H1 (cell line): Measurements from ENCODE around the gene AAGAB.

Experiments
- CEBPB ChIP-seq: IDR thresholded peaks from 2 replicates; pipeline ENCODE4 v1.6.1; 2012; ENCODE audit warnings: low read depth, low read length
- CHD7 ChIP-seq: fragments of 300-600 bp; sonication (generic); IDR thresholded peaks from 2 replicates; pipeline ENCODE4 v1.7.1; 2012; ENCODE audit warnings: low read length, moderate library complexity, mild to moderate bottlenecking, inconsistent platforms; ENCODE audit not compliant: insufficient replicate concordance
- CTCF ChIP-seq, 3 experiments: IDR thresholded peaks; 1 replicate in 2 of 3; 2 replicates in 1 of 3; pipeline versions ENCODE4 v1.5.1 to v1.6.1; 2011; ENCODE audit warnings: low read length in 3 of 3, mild to moderate bottlenecking in 3 of 3, inconsistent platforms in 2 of 3, low read depth in 1 of 3, moderate library complexity in 1 of 3; ENCODE audit not compliant: insufficient read depth in 1 of 3; ENCODE audit errors: control extremely low read depth in 1 of 3
- EP300 ChIP-seq, 2 experiments: IDR thresholded peaks; 1 replicate in 1 of 2; 2 replicates in 1 of 2; pipeline ENCODE4 v1.6.1; 2011 to 2012; ENCODE audit warnings: low read depth in 2 of 2, low read length in 2 of 2, mild to moderate bottlenecking in 2 of 2, borderline replicate concordance in 1 of 2, inconsistent platforms in 1 of 2, moderate library complexity in 1 of 2
- EZH2 ChIP-seq: fragments of 200-600 bp; sonication (generic); IDR thresholded peaks from 2 replicates; pipeline ENCODE4 v1.7.1; 2012; ENCODE audit warnings: low read depth, mild to moderate bottlenecking, moderate library complexity, low read length, inconsistent platforms; ENCODE audit not compliant: severe bottlenecking
- JUN ChIP-seq: IDR thresholded peaks from 2 replicates; pipeline ENCODE4 v1.6.1; 2011; ENCODE audit warnings: low read depth, mild to moderate bottlenecking, improper control_type of control experiment, low read length
- MAFK ChIP-seq: IDR thresholded peaks from 2 replicates; pipeline ENCODE4 v1.6.1; 2012; ENCODE audit warnings: low read depth, mild to moderate bottlenecking, improper control_type of control experiment, low read length
- PHF8 ChIP-seq: fragments of 200-600 bp; sonication (generic); conservative IDR thresholded peaks from 2 replicates; pipeline ENCODE4 v1.7.1; 2012; ENCODE audit warnings: low read depth, mild to moderate bottlenecking, inconsistent platforms, low read length, moderate library complexity
- POLR2A ChIP-seq, 2 experiments: IDR thresholded peaks; 1 replicate in 1 of 2; 2 replicates in 1 of 2; pipeline ENCODE4 v1.6.1; 2011; ENCODE audit warnings: low read depth in 2 of 2, low read length in 2 of 2, mild to moderate bottlenecking in 2 of 2; ENCODE audit errors: control extremely low read depth in 1 of 2
- RAD21 ChIP-seq, 2 experiments: IDR thresholded peaks in 1 of 2; conservative IDR thresholded peaks in 1 of 2; 2 replicates each; pipeline ENCODE4 v1.6.1; 2011; ENCODE audit warnings: low read depth in 2 of 2, low read length in 2 of 2, improper control_type of control experiment in 1 of 2, inconsistent platforms in 1 of 2, mild to moderate bottlenecking in 1 of 2, moderate library complexity in 1 of 2
- RFX5 ChIP-seq: IDR thresholded peaks from 2 replicates; pipeline ENCODE4 v1.6.1; 2011; ENCODE audit warnings: low read depth, low read length, improper control_type of control experiment, borderline replicate concordance
- SIRT6 ChIP-seq: IDR thresholded peaks from one replicate; pipeline ENCODE4 v1.7.1; 2012; ENCODE audit warnings: low read length, inconsistent platforms
- SIX5 ChIP-seq: IDR thresholded peaks from 2 replicates; pipeline ENCODE4 v1.6.1; 2011; ENCODE audit warnings: mild to moderate bottlenecking, low read depth, low read length

GRCh38 chr15:67158367-67158766, 96.1 kb downstream of the AAGAB start:
- TF ChIP-seq RFX5: no peak
- no peak for TF ChIP-seq RAD21 (IDR thresholded peaks at IDR 0.05 in 1 of 2, conservative IDR thresholded peaks at IDR 0.05 in 1 of 2; ENCODE audit: low read depth in 2 of 2, low read length in 2 of 2)
- no peak for TF ChIP-seq CTCF (IDR thresholded peaks at IDR 0.05; ENCODE audit: control extremely low read depth in 1 of 3, insufficient read depth in 1 of 3, low read depth in 1 of 3, low read length in 3 of 3)
- TF ChIP-seq CHD7: no peak
- no peak for TF ChIP-seq JUN
- TF ChIP-seq PHF8: no peak
- TF ChIP-seq POLR2A (IDR thresholded peaks at IDR 0.05; ENCODE audit: control extremely low read depth in 1 of 2, low read depth in 2 of 2, low read length in 2 of 2): no peak
- no peak for TF ChIP-seq EP300 (IDR thresholded peaks at IDR 0.05; ENCODE audit: borderline replicate concordance in 1 of 2, low read depth in 2 of 2, low read length in 2 of 2)
- no peak for TF ChIP-seq EZH2
- TF ChIP-seq SIRT6: no peak
- no peak for TF ChIP-seq SIX5
- no peak for TF ChIP-seq MAFK
- no peak for TF ChIP-seq CEBPB
